ENCODE measurements around the gene MPND.

DNA sequence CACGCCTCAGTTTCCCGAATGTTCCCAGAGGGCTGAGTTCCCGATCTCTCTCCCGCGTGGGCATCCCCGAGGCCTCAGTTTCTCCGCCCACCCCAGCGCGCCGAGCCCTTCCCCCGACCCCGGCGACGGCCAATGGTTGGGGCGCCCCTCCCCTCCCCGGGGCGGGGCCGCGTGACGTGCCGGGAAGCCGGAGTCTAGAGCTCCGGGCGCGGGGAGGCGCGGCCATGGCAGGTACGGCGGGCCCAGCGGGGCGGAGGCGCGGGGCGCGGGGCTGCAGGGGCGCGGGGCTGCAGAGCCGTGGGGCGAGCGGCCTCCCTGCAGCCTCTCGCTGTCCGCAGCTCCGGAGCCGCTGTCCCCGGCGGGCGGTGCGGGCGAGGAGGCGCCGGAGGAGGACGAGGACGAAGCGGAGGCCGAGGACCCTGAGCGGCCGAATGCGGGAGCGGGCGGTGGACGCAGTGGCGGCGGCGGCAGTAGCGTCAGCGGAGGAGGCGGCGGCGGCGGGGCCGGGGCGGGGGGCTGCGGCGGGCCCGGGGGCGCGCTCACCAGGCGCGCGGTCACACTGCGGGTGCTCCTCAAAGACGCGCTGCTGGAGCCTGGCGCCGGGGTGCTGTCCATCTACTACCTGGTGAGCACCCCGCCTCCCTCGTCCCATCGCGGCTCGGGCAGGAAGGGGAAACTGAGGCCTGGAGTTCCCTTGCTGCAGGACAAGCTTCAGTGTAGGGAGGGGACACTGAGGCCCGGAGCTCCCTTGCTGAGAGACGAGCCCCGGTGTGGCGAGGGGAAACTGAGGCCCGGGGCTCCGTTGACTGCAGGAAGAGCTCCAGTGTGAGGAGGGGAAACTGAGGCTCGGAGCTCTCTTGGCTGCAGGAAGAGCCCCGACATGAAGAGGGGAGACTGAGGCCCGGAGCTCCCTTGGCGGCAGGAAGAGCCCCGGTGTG is at the start of gene MPND:
- TF ChIP-seq, protein P1, sequence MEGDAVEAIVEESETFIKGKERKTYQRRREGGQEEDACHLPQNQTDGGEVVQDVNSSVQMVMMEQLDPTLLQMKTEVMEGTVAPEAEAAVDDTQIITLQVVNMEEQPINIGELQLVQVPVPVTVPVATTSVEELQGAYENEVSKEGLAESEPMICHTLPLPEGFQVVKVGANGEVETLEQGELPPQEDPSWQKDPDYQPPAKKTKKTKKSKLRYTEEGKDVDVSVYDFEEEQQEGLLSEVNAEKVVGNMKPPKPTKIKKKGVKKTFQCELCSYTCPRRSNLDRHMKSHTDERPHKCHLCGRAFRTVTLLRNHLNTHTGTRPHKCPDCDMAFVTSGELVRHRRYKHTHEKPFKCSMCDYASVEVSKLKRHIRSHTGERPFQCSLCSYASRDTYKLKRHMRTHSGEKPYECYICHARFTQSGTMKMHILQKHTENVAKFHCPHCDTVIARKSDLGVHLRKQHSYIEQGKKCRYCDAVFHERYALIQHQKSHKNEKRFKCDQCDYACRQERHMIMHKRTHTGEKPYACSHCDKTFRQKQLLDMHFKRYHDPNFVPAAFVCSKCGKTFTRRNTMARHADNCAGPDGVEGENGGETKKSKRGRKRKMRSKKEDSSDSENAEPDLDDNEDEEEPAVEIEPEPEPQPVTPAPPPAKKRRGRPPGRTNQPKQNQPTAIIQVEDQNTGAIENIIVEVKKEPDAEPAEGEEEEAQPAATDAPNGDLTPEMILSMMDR (conservative IDR thresholded peaks at IDR 0.05; ENCODE audit: low read depth, low read length) = no peak; the same call in 1 of the 2 replicates
- no peak for TF ChIP-seq EZH2 (IDR thresholded peaks at IDR 0.05; ENCODE audit: borderline replicate concordance, low read depth, low read length, poor library complexity, severe bottlenecking)

All from A673 (cell line).